GM12891 (cell line): Measurements from ENCODE around the gene FKBP10.
A peak's percentile ranks its signal among the peaks of the same experiment; 100 is the strongest.

Experiments
- DNase-seq: peaks from one replicate; pipeline ENCODE4 v3.0.0; 2011; ENCODE audit warnings: low spot score; ENCODE audit not compliant: insufficient read length
- FAIRE-seq: peaks from 2 replicates; lab custom pipeline; 2011; peaks lifted over from hg19 to GRCh38; lab: Jason Lieb, UNC
- PAX5 ChIP-seq: IDR thresholded peaks from 2 replicates; pipeline ENCODE4 v1.6.1; 2011; ENCODE audit warnings: low read length, moderate library complexity, mild to moderate bottlenecking; ENCODE audit not compliant: insufficient read depth, severe bottlenecking
- POLR2A ChIP-seq: IDR thresholded peaks from 2 replicates; pipeline ENCODE4 v1.6.1; 2011; ENCODE audit warnings: low read depth, low read length, control low read depth
- POLR2AphosphoS5 ChIP-seq: IDR thresholded peaks from 2 replicates; pipeline ENCODE4 v1.6.1; 2011; ENCODE audit warnings: low read depth, low read length, control low read depth
- POU2F2 ChIP-seq: IDR thresholded peaks from 2 replicates; pipeline ENCODE4 v1.6.1; 2011; ENCODE audit warnings: low read depth, mild to moderate bottlenecking, control low read depth, low read length, moderate library complexity
- SPI1 ChIP-seq: IDR thresholded peaks from 2 replicates; pipeline ENCODE4 v1.6.1; 2011; ENCODE audit warnings: low read depth, low read length, control low read depth
- TAF1 ChIP-seq: IDR thresholded peaks from 2 replicates; pipeline ENCODE4 v1.6.1; 2011; ENCODE audit warnings: low read depth, low read length, control low read depth

FKBP10 gene

DNA sequence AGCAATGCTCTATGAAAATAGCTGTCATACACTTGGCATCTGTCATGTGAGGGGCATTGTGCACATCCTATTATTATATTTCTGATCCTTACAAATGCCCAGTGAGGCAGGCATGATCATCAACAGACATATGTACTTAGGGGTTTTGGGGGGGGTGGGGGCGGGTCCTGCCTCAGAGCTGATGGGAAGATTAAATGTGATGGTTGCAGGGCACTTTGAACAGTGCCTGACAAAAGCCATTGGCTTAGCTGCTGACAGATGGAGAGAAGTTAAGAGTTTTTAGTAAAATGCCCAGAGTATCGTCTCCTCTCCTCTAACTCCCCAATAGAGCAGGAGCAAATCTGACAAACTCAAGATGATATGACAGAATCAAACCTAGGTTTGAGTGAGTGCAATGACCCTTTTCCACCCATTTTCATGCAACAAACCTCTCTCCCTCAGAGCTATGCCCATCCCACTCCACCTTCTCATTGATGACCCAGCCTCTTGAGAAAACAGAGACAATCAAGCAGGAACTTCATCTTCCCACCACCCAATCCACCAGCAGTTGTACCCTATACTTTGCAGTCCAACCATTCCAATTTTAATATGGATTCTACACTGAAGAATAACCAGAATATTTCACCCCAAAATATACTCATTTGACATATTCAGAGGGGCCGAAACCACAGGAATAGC is 47.6 kb downstream of the FKBP10 start:
- TF ChIP-seq TAF1, result no peak
- TF ChIP-seq SPI1, result no peak
- no peak for TF ChIP-seq POLR2AphosphoS5
- TF ChIP-seq POLR2A, result no peak
- TF ChIP-seq POU2F2, result no peak
- no peak for TF ChIP-seq PAX5
- FAIRE-seq (no peak), DNase-seq (no peak)

DNA sequence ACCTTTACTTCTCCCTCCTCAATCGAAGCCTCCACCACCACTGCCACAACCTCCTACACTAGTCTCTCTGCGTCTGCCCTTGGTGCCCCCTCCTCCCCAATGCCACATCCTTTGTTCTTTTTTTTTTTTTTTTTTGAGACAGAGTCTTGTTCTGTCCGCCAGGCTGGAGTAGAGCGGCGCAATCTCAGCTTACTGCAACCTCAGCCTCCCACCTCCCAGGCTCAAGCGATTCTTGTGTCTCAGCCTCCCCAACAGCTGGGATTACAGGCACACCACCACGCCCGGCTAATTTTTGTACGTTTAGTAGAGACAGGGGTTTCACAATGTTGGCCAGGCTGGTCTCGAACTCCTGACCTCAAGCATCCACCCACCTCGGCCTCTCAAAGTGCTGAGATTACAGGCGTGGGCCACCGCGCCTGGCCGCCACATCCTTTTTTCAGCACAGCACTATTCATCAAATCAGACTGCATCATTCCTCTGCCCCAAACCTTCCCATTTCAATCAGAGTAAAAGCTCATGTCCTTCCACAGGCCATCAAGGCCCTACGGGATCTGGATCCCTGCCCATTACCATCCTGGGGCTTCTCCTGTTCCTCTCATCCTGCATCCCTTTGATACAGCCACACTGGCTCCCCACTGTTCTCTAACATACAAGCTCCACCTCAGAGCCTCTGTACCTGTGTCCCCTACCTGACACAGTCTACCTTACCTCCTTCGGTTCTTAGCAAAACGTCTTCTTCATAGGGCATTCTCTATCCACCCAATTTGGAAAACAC is 50.5 kb downstream of the FKBP10 start:
- DNase-seq (no peak), FAIRE-seq (peak; percentile 9)
- TF ChIP-seq PAX5 (no peak), POLR2A (no peak), POU2F2 (no peak), POLR2AphosphoS5 (no peak), TAF1 (no peak), SPI1 (no peak)

DNA sequence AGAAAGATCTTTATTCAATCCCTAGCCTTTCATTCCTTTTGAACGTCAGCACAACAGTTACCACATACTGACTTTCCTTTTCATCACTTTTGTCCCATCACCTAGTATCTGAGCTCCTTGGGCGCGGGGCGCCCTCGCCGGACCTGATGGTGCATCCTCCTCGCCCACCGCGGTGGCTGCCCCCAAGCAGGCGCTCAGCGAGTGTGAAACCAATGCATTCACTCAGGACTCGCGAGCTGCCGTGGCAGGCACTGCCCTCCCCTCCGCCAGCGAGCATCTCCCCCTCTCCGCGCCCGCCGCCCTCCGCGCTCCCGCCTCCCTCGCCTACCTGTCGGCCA is 51.7 kb downstream of the FKBP10 start:
- DNase-seq, result no peak

DNA sequence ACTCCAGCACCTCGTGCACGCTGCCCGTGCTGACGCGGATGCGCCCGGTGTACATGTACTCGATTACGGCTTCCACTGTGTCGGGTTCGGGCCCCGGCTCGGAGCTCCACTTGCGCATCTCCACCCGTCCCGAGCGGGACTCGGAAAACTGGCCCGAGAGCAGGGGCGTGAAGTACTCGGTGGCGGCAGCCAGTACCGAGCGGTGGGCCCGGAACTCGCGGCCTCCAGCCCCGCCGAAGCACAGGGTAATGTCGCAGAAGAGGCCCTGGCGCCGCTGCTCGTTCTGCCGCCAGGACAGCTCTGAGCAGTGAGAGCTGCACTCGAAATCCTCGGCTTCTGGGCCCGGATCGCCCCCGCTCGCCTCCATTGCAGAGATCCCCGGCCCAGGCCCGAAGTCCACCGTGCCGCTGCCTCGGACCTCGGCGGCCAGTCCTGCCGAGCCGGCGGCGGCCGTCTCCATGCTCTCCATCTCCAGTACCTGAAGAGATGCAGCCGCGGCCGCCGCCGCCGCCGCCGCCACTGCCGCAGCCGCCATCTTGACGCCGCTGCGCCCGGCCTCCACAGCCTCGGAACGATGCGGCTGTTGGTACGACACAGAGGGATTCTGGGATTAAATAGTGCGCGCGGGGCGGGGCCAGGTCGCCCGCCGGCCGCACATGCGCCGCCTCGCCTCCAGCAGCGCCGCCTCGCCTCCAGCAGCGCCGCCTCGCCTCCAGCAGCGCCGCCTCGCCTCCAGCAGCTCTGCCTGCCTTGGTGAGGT is 52.2 kb downstream of the FKBP10 start, which contains the start of gene KLHL11:
TSS of gene KLHL11 (minus strand) at position 588 of the 760 bp plus-strand sequence. CDS start at position 535, 53 bp downstream.
- DNase-seq (peak; percentile 89), FAIRE-seq (peak; percentile 96)
- TF ChIP-seq POLR2AphosphoS5 (peak; percentile 80; the same call in 1 of the 2 replicates), SPI1 (no peak), TAF1 (peak; percentile 90), POU2F2 (peak; percentile 54; the same call in 1 of the 2 replicates), POLR2A (peak; percentile 78), PAX5 (no peak)

More for the DNA sequence above, 51.7 kb downstream of the FKBP10 start:
- no peak for TF ChIP-seq SPI1
- TF ChIP-seq PAX5, result no peak
- no peak for TF ChIP-seq POU2F2
- no peak for TF ChIP-seq TAF1
- TF ChIP-seq POLR2AphosphoS5, result no peak
- no peak for TF ChIP-seq POLR2A
- no peak for FAIRE-seq

DNA sequence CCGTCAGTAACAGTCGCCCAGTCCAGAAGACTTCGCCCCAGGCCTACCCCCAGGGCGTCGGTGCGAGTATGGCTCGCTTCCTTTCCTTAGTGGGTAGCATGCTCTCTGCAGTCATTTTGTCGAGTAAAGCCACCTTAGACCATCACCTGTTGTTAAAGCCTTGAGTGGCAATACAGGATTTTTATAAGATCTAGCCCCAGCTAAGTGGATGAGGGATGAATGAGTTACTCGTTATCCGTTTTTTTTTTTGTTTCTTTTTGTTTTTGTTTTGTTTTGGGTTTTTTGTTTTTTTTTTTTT is 52.7 kb downstream of the FKBP10 start:
- DNase-seq, result no peak
- FAIRE-seq, result no peak
- TF ChIP-seq POLR2AphosphoS5 (no peak; the same call in none of the 2 replicates), PAX5 (no peak), TAF1 (no peak), POLR2A (peak; percentile 72; the same call in 1 of the 2 replicates), POU2F2 (no peak; the same call in 1 of the 2 replicates), SPI1 (no peak)

DNA sequence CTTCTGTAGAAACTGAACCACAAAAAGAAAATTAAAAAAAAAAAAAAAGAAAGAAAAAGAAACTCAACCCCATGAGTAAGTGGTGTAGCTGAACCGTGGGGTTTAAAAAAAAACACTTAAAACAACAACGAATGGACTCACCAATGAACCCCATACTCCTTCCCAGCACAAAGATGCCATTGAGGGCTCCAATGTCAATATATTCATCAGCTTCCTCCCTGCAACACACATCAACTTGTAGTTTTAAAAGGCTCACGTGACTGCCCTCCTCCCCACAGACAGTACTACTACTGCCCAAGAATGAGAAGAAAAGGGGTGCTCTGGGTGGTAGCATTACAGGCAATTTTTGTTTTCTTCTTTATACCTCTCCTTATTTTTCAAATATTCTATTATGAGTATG is 55.8 kb downstream of the FKBP10 start:
- FAIRE-seq (no peak), DNase-seq (no peak)
- TF ChIP-seq POLR2AphosphoS5 (no peak), POU2F2 (no peak), SPI1 (no peak)

DNA sequence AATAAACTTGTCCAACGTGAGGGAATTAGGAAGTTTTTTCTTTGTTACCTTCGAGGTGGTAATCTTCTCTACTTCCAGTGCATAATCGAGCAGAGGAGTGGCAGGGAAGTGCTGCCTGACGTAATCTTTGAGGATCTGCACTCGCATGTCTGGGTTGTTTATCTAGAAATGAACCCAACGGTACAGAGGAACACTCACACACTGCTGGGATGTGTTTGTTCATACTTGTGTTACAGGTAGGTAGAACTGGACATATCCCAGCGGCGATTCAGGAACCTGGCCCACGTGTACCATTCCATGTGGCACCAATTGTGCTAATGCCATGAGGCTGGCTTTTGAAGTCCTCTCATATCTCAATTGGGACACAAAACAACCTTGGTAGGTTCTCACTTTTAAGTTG is 56.6 kb downstream of the FKBP10 start:
- DNase-seq (no peak), FAIRE-seq (no peak)
- TF ChIP-seq PAX5, result no peak
- TF ChIP-seq TAF1, result no peak
- no peak for TF ChIP-seq POLR2AphosphoS5
- no peak for TF ChIP-seq POLR2A
- TF ChIP-seq SPI1, result no peak
- no peak for TF ChIP-seq POU2F2

DNA sequence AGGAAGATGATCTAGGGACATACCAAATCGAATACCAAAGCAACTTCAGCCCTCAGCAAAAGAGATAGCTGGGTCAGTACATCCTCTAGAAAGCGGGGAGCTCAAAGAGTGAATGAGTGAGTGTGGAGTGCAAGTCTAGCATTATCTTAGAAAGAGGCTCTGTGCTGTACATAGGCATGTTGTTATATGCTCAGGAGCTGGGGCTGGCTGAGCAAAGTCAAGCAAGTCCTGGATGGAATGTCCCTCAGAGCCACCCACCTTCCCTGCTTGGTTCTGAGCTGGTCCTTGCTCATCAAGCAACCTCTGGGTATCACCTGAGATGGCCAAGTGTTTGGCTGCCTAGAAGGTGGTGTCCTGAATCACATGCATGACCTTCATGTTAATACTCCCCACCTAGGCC is 57.3 kb downstream of the FKBP10 start:
- no peak for TF ChIP-seq PAX5
- TF ChIP-seq POLR2A, result no peak
- no peak for FAIRE-seq
- DNase-seq, result no peak

DNA sequence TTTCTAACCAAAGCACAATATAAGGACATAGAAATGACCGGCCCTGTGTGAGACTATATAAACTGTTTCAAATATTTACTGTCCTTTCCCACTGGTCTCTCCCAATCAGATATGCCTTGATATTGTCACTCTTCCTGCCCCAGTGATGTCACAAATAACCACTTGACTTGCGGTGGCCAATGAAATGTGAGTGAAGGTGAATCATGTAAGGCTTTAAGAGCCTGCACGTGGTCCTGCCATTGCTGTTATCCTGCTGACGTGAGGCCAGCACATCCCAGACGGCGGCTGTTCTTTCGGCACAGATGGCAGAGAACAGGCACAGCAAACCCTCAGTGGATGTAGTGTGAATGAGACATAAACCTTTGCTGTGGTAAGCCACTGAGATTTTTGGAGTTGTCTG is 57.8 kb downstream of the FKBP10 start:
- no peak for TF ChIP-seq POU2F2
- no peak for TF ChIP-seq POLR2A
- no peak for TF ChIP-seq PAX5
- TF ChIP-seq TAF1, result no peak
- no peak for TF ChIP-seq SPI1
- TF ChIP-seq POLR2AphosphoS5, result no peak
- DNase-seq (no peak), FAIRE-seq (no peak)
